Gastroesophageal sphincter (tissue), 4 donors: Measurements from ENCODE around the gene AATK. TPM values are rescaled to one million over a fixed set of nuclear protein-coding genes. Genes with fewer than 3 reads are reported as not detected.

Experiments
- ATAC-seq: fragments of 150-250 bp; one replicate; pipeline ENCODE4 v1.9.1; 2016; ENCODE audit warnings: mild to moderate bottlenecking, moderate library complexity
- H3K27ac ChIP-seq, 4 donors: fragments of 200-600 bp; sonication (generic) in 3 of 4; 1 replicate in 3 of 4; 2 replicates in 1 of 4; pipeline ENCODE4 v1.5.1; 2016 to 2019
- H3K27me3 ChIP-seq: fragments of 200-600 bp; sonication (generic); one replicate; pipeline ENCODE4 v1.5.1; 2019
- H3K36me3 ChIP-seq, 2 donors: fragments of 200-600 bp; sonication (generic); one replicate each; pipeline ENCODE4 v1.5.1; 2019; ENCODE audit warnings: control low read depth in 1 of 2
- H3K4me1 ChIP-seq, 3 donors: fragments of 200-600 bp; sonication (generic); 1 replicate in 2 of 3; 2 replicates in 1 of 3; pipeline ENCODE4 v1.5.1; 2016 to 2019; ENCODE audit warnings: control low read depth in 2 of 3
- H3K4me3 ChIP-seq, 2 donors: fragments of 200-600 bp; sonication (generic); one replicate each; pipeline ENCODE4 v1.5.1; 2019; ENCODE audit warnings: mild to moderate bottlenecking in 1 of 2, moderate library complexity in 1 of 2
- H3K9me3 ChIP-seq, 3 donors: fragments of 200-600 bp; sonication (generic); one replicate each; pipeline ENCODE4 v1.5.1; 2017 to 2019; ENCODE audit warnings: control low read depth in 2 of 3
- EP300 ChIP-seq: sonication (generic); formaldehyde crosslinking; IDR thresholded peaks from one replicate; pipeline ENCODE4 v1.6.1; 2017; ENCODE audit warnings: antibody characterized with exemption, mild to moderate bottlenecking
- POLR2A ChIP-seq, 2 donors: fragments of 450-650 bp; IDR thresholded peaks; one replicate each; pipeline ENCODE4 v1.6.1; 2017; ENCODE audit warnings: antibody characterized with exemption in 2 of 2, mild to moderate bottlenecking in 2 of 2, moderate library complexity in 1 of 2
- POLR2AphosphoS5 ChIP-seq: sonication (generic); formaldehyde crosslinking; IDR thresholded peaks from one replicate; pipeline ENCODE4 v1.6.1; 2017; ENCODE audit warnings: antibody characterized with exemption
- WGBS, 2 donors: methylation state at CpG; one replicate each; pipeline ENCODE4 v1.1.5; 2018; ENCODE audit warnings: low coverage in 1 of 2; 5-methylcytosine and 5-hydroxymethylcytosine counted together
- total RNA-seq, 4 donors: library from RNA; depleted of rRNA; stranded (reverse); fragments of >200 nt; gene quantifications; one replicate each; pipeline ENCODE4 v1.1.0, GENCODE V29; 2016
- TF ChIP-seq, protein P1 (sequence below), 4 experiments: fragments of 200-600 bp in 2 of 4; fragments of 450-650 bp in 2 of 4; sonication (generic) in 1 of 4; IDR thresholded peaks; one replicate each; pipeline ENCODE4 v1.5.1; 2017 to 2019; ENCODE audit warnings: antibody characterized with exemption in 4 of 4, mild to moderate bottlenecking in 2 of 4, moderate library complexity in 2 of 4

AATK gene, protein sequence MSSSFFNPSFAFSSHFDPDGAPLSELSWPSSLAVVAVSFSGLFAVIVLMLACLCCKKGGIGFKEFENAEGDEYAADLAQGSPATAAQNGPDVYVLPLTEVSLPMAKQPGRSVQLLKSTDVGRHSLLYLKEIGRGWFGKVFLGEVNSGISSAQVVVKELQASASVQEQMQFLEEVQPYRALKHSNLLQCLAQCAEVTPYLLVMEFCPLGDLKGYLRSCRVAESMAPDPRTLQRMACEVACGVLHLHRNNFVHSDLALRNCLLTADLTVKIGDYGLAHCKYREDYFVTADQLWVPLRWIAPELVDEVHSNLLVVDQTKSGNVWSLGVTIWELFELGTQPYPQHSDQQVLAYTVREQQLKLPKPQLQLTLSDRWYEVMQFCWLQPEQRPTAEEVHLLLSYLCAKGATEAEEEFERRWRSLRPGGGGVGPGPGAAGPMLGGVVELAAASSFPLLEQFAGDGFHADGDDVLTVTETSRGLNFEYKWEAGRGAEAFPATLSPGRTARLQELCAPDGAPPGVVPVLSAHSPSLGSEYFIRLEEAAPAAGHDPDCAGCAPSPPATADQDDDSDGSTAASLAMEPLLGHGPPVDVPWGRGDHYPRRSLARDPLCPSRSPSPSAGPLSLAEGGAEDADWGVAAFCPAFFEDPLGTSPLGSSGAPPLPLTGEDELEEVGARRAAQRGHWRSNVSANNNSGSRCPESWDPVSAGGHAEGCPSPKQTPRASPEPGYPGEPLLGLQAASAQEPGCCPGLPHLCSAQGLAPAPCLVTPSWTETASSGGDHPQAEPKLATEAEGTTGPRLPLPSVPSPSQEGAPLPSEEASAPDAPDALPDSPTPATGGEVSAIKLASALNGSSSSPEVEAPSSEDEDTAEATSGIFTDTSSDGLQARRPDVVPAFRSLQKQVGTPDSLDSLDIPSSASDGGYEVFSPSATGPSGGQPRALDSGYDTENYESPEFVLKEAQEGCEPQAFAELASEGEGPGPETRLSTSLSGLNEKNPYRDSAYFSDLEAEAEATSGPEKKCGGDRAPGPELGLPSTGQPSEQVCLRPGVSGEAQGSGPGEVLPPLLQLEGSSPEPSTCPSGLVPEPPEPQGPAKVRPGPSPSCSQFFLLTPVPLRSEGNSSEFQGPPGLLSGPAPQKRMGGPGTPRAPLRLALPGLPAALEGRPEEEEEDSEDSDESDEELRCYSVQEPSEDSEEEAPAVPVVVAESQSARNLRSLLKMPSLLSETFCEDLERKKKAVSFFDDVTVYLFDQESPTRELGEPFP (N-terminal part only)
- total RNA-seq: 10 to 100 TPM; 14.5 to 28.0 (median 22.1) TPM

DNA sequence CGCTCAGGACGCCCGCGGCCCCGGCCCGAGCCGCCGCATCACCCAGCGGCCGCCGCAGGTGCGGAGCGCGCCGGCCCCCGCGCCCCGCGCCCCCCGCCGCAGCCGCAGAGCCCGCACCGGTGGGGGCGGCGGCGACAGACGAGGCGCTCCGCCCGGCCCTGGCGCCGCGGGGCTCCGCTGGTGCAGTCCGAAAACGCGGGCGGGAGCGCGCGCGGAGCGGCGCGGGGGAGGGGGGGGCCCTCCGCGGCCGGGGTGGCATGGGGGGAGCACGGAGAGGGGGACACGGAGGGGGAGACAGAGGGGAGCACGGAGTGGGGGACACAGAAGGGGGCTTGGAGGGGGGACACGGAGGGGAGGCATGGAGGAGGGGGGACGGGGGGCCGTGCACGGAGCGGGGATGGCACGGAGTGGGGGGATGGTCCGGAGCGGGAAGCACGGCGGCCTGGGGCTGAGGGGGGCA, at the start of gene AATK:
AATK (minus strand) TSS at position 189 of the 460 bp plus-strand sequence. CDS start 229 bp downstream, outside the sequence.
- WGBS, 2 donors: no CpG with 5 or more reads among the region's 62 CpGs
- Histone ChIP-seq H3K9me3 (no peaks in the 10 kb centered on the region), H3K36me3 (no peaks in the 10 kb centered on the region), H3K4me3 (peak within 1 kb of the TSS; percentile 42 to 59), H3K27ac (peak within 1 kb of the TSS in 3 of 4 donors; percentile 62 to 81 (median 72)), H3K4me1 (peaks cover 0 to 26% (median 11%) of the 10 kb centered on the region in 3 donors), H3K27me3 (peaks cover 15% of the 10 kb centered on the region)
- ATAC-seq: peak; percentile 29
- TF ChIP-seq POLR2A (IDR thresholded peaks at IDR 0.05): no peak
- TF ChIP-seq, protein P1, sequence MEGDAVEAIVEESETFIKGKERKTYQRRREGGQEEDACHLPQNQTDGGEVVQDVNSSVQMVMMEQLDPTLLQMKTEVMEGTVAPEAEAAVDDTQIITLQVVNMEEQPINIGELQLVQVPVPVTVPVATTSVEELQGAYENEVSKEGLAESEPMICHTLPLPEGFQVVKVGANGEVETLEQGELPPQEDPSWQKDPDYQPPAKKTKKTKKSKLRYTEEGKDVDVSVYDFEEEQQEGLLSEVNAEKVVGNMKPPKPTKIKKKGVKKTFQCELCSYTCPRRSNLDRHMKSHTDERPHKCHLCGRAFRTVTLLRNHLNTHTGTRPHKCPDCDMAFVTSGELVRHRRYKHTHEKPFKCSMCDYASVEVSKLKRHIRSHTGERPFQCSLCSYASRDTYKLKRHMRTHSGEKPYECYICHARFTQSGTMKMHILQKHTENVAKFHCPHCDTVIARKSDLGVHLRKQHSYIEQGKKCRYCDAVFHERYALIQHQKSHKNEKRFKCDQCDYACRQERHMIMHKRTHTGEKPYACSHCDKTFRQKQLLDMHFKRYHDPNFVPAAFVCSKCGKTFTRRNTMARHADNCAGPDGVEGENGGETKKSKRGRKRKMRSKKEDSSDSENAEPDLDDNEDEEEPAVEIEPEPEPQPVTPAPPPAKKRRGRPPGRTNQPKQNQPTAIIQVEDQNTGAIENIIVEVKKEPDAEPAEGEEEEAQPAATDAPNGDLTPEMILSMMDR (IDR thresholded peaks at IDR 0.05): no peak
- no peak for TF ChIP-seq POLR2AphosphoS5
- TF ChIP-seq EP300: no peak

DNA sequence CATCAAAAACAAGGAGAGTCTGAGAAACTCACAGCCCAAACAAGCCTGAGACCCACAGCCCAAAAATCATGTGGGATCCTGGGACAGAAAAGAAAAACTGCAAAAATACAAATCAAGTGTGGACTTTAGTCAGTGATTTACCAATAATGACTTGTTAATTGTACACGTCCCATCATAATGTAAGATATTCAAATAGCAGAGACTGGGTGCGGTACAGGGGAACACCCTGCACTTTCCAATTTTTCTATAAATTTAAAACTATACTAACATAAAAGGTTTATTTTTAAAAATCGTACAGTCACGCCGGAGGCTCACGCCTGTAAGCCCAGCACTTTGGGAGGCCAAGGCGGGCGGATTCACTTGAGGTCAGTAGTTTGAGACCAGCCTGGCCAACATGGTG, 48.0 kb upstream of the AATK start:
- H3K36me3 ChIP-seq: peaks cover 0 to 22% of the 10 kb centered on the region in 2 donors
- no peak overlapping the region for H3K27ac ChIP-seq
- TF ChIP-seq EP300 (no peak), POLR2AphosphoS5 (no peak), POLR2A (IDR thresholded peaks at IDR 0.05) (no peak)
- TF ChIP-seq, protein P1 (IDR thresholded peaks at IDR 0.05): no peak
- no peak overlapping the region for H3K4me3 ChIP-seq
- 92 to 95% methylated on average over 6 to 8 of the region's 8 CpGs for WGBS, 2 donors
- no peak for ATAC-seq
- no peaks in the 10 kb centered on the region for H3K27me3 ChIP-seq
- no peaks in the 10 kb centered on the region for H3K4me1 ChIP-seq
- H3K9me3 ChIP-seq: no peaks in the 10 kb centered on the region

DNA sequence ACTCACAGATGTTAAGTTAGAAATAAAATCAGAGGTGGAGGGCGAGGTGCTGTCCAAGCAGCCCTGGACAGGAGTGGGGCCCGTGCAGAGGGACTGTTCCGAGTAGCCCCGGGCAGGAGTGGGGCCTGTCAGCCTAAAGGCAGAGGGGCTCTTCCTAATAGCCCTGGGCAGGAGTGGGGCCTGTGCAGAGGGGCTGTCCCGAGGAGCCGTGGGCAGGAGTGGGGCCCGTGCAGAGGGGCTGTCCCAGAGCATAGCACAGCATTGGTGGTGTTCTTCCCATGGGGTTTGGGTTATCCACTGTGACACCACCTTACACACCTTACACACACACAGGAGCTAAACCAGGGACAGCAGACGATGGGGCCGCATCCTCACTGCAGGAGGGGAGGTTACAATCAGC, 46.3 kb upstream of the AATK start:
- Histone ChIP-seq H3K36me3 (peaks cover 0 to 21% of the 10 kb centered on the region in 2 donors), H3K4me1 (no peaks in the 10 kb centered on the region), H3K27ac (no peak overlapping the region), H3K4me3 (no peak overlapping the region), H3K27me3 (no peaks in the 10 kb centered on the region), H3K9me3 (no peaks in the 10 kb centered on the region)
- TF ChIP-seq POLR2A (IDR thresholded peaks at IDR 0.05) (no peak), EP300 (no peak), POLR2AphosphoS5 (no peak)
- TF ChIP-seq, protein P1 (IDR thresholded peaks at IDR 0.05): no peak
- ATAC-seq: no peak
- WGBS, 2 donors: 84 to 90% methylated on average over 4 to 7 of the region's 9 CpGs

DNA sequence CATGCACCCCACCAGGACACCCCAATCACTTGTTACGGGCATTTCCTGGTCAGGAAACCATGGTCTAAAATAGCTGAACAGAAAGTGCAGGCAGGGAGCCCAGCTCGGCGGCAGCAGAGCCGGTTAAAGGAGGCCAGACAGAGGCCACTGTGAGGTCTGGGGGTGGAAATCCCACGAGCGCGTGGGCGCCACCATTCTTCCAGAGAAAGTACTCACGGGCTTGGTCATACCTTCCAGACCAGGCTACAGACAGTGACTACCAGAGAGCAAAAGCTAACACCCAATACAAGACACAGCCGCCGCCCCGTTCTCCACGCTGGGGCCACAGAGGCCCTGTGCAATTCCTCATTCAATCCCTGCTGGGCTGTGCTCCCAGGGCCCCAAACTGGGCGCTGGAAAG, 44.8 kb upstream of the AATK start:
- Histone ChIP-seq H3K27ac (no peak overlapping the region), H3K9me3 (no peaks in the 10 kb centered on the region), H3K36me3 (peaks cover 0 to 26% of the 10 kb centered on the region in 2 donors), H3K4me3 (no peak overlapping the region), H3K27me3 (no peaks in the 10 kb centered on the region), H3K4me1 (no peaks in the 10 kb centered on the region)
- no peak for ATAC-seq
- WGBS, 2 donors: 43 to 50% methylated on average over 1 to 4 of the region's 14 CpGs
- TF ChIP-seq POLR2A (IDR thresholded peaks at IDR 0.05) (no peak), POLR2AphosphoS5 (no peak), EP300 (no peak)
- TF ChIP-seq, protein P1 (IDR thresholded peaks at IDR 0.05): no peak
